ENCODE results near the gene WDR33.

DNA sequence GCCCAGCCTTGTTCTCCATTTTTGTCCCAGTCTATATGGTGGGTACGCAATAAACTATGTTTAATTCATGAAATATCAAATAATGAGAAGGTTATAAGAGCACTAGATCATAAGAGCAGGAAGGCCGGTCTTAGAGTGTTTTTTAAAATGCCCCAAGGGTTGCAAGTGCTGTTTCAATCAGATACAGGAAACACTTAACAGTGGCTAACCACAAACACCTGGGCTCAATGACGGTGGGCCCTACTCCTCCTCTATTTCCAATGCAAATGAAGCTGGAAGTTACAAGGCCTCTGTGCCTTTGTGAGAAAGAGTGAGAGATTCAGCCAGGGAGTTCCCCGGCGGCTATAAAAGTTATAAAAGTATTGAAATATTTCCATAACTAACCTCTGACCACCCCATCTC is 18.9 kb upstream of the WDR33 start:
- TF ChIP-seq, protein P1, sequence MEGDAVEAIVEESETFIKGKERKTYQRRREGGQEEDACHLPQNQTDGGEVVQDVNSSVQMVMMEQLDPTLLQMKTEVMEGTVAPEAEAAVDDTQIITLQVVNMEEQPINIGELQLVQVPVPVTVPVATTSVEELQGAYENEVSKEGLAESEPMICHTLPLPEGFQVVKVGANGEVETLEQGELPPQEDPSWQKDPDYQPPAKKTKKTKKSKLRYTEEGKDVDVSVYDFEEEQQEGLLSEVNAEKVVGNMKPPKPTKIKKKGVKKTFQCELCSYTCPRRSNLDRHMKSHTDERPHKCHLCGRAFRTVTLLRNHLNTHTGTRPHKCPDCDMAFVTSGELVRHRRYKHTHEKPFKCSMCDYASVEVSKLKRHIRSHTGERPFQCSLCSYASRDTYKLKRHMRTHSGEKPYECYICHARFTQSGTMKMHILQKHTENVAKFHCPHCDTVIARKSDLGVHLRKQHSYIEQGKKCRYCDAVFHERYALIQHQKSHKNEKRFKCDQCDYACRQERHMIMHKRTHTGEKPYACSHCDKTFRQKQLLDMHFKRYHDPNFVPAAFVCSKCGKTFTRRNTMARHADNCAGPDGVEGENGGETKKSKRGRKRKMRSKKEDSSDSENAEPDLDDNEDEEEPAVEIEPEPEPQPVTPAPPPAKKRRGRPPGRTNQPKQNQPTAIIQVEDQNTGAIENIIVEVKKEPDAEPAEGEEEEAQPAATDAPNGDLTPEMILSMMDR (conservative IDR thresholded peaks at IDR 0.05; ENCODE audit: low read length): no peak
- TF ChIP-seq EZH2phosphoT487 (IDR thresholded peaks at IDR 0.05; ENCODE audit: borderline replicate concordance, low read depth, low read length): no peak

Measured in OCI-LY7 (cell line).